HCT116 (cell line): ENCODE data around the gene CDK7. TPM values are rescaled to one million over a fixed set of nuclear protein-coding genes. Genes with fewer than 3 reads are reported as not detected.

Experiments used
- ATAC-seq: fragments of 200-7000 bp; cut with Tn5 transposase; 2 replicates; pipeline ENCODE4 v1.9.1; 2020; ENCODE audit warnings: mild to moderate bottlenecking, moderate library complexity
- BruUV-seq: library from RNA; stranded (reverse); fragments of 400-500 nt; replicated peaks from 2 replicates; lab custom pipeline; 2021; lab: Mats Ljungman, UMichigan
- CTCF ChIA-PET: fragments of 300-600 bp; sonication (Branson Sonifier 250); formaldehyde crosslinking; loops from one replicate; lab custom pipeline; 2021; ENCODE audit warnings: antibody characterized with exemption; lab: Charles Lee
- POLR2A ChIA-PET: fragments of 300-600, 350-600 bp; sonication (Branson Sonifier 250); formaldehyde crosslinking; loops from one replicate; lab custom pipeline; 2021; ENCODE audit warnings: antibody characterized with exemption; lab: Charles Lee
- RAD21 ChIA-PET, 2 experiments: fragments of 300-600 bp; sonication (Branson Sonifier 250); formaldehyde crosslinking; loops; one replicate each; lab custom pipeline; 2023; ENCODE audit warnings: low total read pairs in 2 of 2; ENCODE audit not compliant: uncharacterized antibody in 2 of 2, unreplicated experiment in 2 of 2, low non-redundant PET in 1 of 2; lab: Charles Lee
- DNase-seq: peaks from one replicate; pipeline ENCODE4 v3.0.0-alpha.2; 2010; ENCODE audit warnings: low read depth, low spot score
- H2AFZ ChIP-seq: fragments of 200-600 bp; shearing (Covaris generic), sonication (generic); 2 replicates; pipeline ENCODE4 v1.6.1; 2017; ENCODE audit warnings: low read depth, mixed run types, mixed read lengths, antibody characterized with exemption, low read length; ENCODE audit not compliant: poor library complexity, severe bottlenecking
- H3K27ac ChIP-seq: 2 replicates; pipeline ENCODE4 v1.5.1; 2012; ENCODE audit warnings: low read depth, low read length
- H3K27me3 ChIP-seq: fragments of 200-600 bp; sonication (generic); 2 replicates; pipeline ENCODE4 v1.6.1; 2016; ENCODE audit warnings: mixed run types, low read length, mixed read lengths; ENCODE audit not compliant: insufficient read depth
- H3K36me3 ChIP-seq, 2 experiments: fragments of 200-500 bp in 1 of 2; fragments of 200-600 bp in 1 of 2; sonication (Bioruptor generic) in 1 of 2; sonication (generic) in 1 of 2; 2 replicates each; pipeline versions ENCODE4 v1.5.1 to v1.6.1; 2014 to 2016; ENCODE audit warnings: low read length in 2 of 2, inconsistent platforms in 1 of 2, mixed read lengths in 1 of 2, mixed run types in 1 of 2; ENCODE audit not compliant: insufficient read depth in 2 of 2, control insufficient read depth in 1 of 2
- H3K4me1 ChIP-seq, 2 experiments: fragments of 200-600 bp in 1 of 2; sonication (generic) in 1 of 2; 2 replicates each; pipeline versions ENCODE4 v1.5.1 to v1.6.1; 2012 to 2017; ENCODE audit warnings: low read length in 2 of 2, inconsistent platforms in 1 of 2, mild to moderate bottlenecking in 1 of 2, mixed read lengths in 1 of 2, mixed run types in 1 of 2, moderate library complexity in 1 of 2; ENCODE audit not compliant: insufficient read depth in 2 of 2, control insufficient read depth in 1 of 2
- H3K4me2 ChIP-seq: fragments of 200-600 bp; sonication (generic); 2 replicates; pipeline ENCODE4 v1.6.1; 2017; ENCODE audit warnings: mixed run types, low read length, mixed read lengths
- H3K4me3 ChIP-seq, 2 experiments: fragments of 200-600 bp in 1 of 2; sonication (generic) in 1 of 2; replicated peaks in 1 of 2; 2 replicates each; pipeline ENCODE4 v1.5.1; 2011 to 2016; ENCODE audit warnings: low read length in 2 of 2, control low read depth in 1 of 2, low read depth in 1 of 2, mild to moderate bottlenecking in 1 of 2, mixed read lengths in 1 of 2, mixed run types in 1 of 2
- H3K79me2 ChIP-seq: fragments of 200-600 bp; sonication (generic); 2 replicates; pipeline ENCODE4 v1.6.1; 2017; ENCODE audit warnings: mild to moderate bottlenecking, mixed run types, low read length, moderate library complexity, mixed read lengths; ENCODE audit not compliant: insufficient read depth
- H3K9ac ChIP-seq: fragments of 200-600 bp; sonication (generic); 2 replicates; pipeline ENCODE4 v1.6.1; 2016; ENCODE audit warnings: low read length, mixed read lengths
- H3K9me2 ChIP-seq: fragments of 200-600 bp; sonication (generic), shearing (Covaris generic); 2 replicates; pipeline ENCODE4 v1.6.1; 2017; ENCODE audit warnings: mixed run types, mild to moderate bottlenecking, moderate library complexity; ENCODE audit not compliant: insufficient read depth
- H3K9me3 ChIP-seq, 2 experiments: fragments of 200-500 bp in 1 of 2; fragments of 200-600 bp in 1 of 2; sonication (Bioruptor generic) in 1 of 2; sonication (generic) in 1 of 2; 2 replicates each; pipeline ENCODE4 v1.6.1; 2014 to 2017; ENCODE audit warnings: low read length in 2 of 2, mixed read lengths in 2 of 2, inconsistent platforms in 1 of 2, low read depth in 1 of 2, mild to moderate bottlenecking in 1 of 2, mixed run types in 1 of 2, moderate library complexity in 1 of 2; ENCODE audit not compliant: control insufficient read depth in 1 of 2, insufficient read depth in 1 of 2
- H4K20me1 ChIP-seq: fragments of 200-600 bp; sonication (generic), shearing (Covaris generic); 2 replicates; pipeline ENCODE4 v1.6.1; 2017; ENCODE audit warnings: mixed run types, mild to moderate bottlenecking, moderate library complexity; ENCODE audit not compliant: insufficient read depth
- CEBPB ChIP-seq: IDR thresholded peaks from 2 replicates; pipeline ENCODE4 v1.6.1; 2012; ENCODE audit warnings: low read depth
- EGR1 ChIP-seq: IDR thresholded peaks from 2 replicates; pipeline ENCODE4 v1.6.1; 2012; ENCODE audit warnings: low read depth
- ELF1 ChIP-seq: IDR thresholded peaks from 2 replicates; pipeline ENCODE4 v1.6.1; 2012; ENCODE audit warnings: low read depth, borderline replicate concordance
- FOSL1 ChIP-seq: IDR thresholded peaks from 2 replicates; pipeline ENCODE4 v1.6.1; 2012; ENCODE audit warnings: low read depth
- SIN3A ChIP-seq: IDR thresholded peaks from 2 replicates; pipeline ENCODE4 v1.6.1; 2012; ENCODE audit warnings: low read depth
- SP1 ChIP-seq: IDR thresholded peaks from 2 replicates; pipeline ENCODE4 v1.6.1; 2012; ENCODE audit warnings: low read depth
- SRF ChIP-seq: IDR thresholded peaks from 2 replicates; pipeline ENCODE4 v1.6.1; 2012; ENCODE audit warnings: low read depth
- ZNF274 ChIP-seq: fragments of 200-500 bp; sonication (Bioruptor generic); IDR thresholded peaks from 2 replicates; pipeline ENCODE4 v1.6.1; 2014; ENCODE audit warnings: mild to moderate bottlenecking, low read depth, low read length, inconsistent platforms
- intact Hi-C: fragments of 100-400 bp; cut with micrococcal nuclease; formaldehyde crosslinking; loops from 2 replicates; pipeline ENCODE4 v1.10.0; 2022
- total RNA-seq: library from RNA; stranded (reverse); gene quantifications from one replicate; pipeline ENCODE4 v1.2.1, GENCODE V29; 2021; ENCODE audit not compliant: unreplicated experiment
- TF ChIP-seq, protein P1 (sequence below): IDR thresholded peaks from 2 replicates; pipeline ENCODE4 v1.6.1; 2012

The CDK7 gene
- total RNA-seq, 1 experiment from 2014 or later, result 67.0 TPM

DNA sequence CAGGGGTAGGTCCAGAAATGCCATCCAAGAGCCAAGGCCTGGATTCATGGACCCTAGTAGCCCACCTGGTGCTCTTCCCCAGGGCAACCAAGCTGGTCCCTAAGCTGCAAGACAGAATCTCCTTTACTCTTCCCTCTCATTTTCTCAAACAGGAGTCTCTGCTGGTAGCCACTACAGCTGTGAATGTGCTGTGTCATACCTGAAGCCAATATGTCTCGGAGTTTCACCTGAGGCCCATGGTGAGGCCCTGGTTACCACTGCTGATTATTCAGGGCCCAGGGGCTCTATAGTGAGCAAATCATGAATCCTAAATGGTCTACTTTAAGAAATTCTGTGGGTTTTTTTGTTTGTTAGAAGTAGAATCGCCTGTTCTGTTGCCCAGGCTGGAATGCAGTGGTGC lies 15.9 kb downstream of the CDK7 start:
- 0 out of 2 replicates have a peak overlapping the region, but pooled peaks have one; percentile 3 for H3K9ac ChIP-seq
- peaks cover 83% of the 10 kb centered on the region for H3K79me2 ChIP-seq
- BruUV-seq, result no TSS peak
- ChIA-PET RAD21 (no interaction called here), POLR2A (no interaction called here)
- no peak overlapping the region for H3K27ac ChIP-seq
- H3K27me3 ChIP-seq, result no peaks in the 10 kb centered on the region
- TF ChIP-seq FOSL1, result no peak
- TF ChIP-seq, protein P1, sequence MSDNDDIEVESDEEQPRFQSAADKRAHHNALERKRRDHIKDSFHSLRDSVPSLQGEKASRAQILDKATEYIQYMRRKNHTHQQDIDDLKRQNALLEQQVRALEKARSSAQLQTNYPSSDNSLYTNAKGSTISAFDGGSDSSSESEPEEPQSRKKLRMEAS, result no peak
- TF ChIP-seq SIN3A, result no peak
- TF ChIP-seq EGR1, result no peak
- TF ChIP-seq SP1, result no peak
- TF ChIP-seq, all 23 proteins: peak for 0
- CTCF ChIA-PET, result no interaction called here
- H4K20me1 ChIP-seq, result peaks cover 2% of the 10 kb centered on the region; the same call in 1 of the 2 replicates
- no peak overlapping the region for H3K4me3 ChIP-seq
- DNase-seq (no peak), ATAC-seq (no peak; the same call in 1 of the 2 replicates)
- H3K4me1 ChIP-seq, result peaks cover 6 to 17% of the 10 kb centered on the region in 2 experiments
- no peak overlapping the region for H3K4me2 ChIP-seq
- no peaks in the 10 kb centered on the region for H3K9me3 ChIP-seq
- no peaks in the 10 kb centered on the region for H3K9me2 ChIP-seq
- intact Hi-C loops, result no loop called here
- H2AFZ ChIP-seq, result no peak overlapping the region
- H3K36me3 ChIP-seq, result no peaks in the 10 kb centered on the region

DNA sequence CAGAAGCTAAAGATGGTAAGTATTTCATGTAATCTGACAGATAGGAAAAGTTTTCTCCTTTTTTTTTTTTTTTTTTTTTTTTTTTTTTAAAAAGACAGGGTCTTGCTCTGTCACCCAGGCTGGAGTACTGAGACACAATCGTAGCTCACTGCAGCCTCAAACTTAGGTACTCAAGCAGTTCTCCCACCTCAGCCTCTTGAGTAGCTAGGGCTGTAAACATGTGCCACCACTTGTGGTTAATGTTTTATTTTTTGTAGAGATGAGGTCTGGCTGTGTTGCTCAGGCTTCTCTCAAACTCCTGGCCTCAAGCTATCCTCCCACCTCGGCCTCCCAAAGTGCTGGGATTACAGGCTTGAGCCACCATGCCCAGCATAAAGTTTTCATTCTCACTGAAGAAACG lies 17.8 kb downstream of the CDK7 start:
- ChIA-PET POLR2A (no interaction called here), CTCF (interaction anchor here (1.3 kb wide), 1 partner anchor 13 kb away, joined by 5 read pairs; no protein-coding TSS in a partner anchor), RAD21 (no interaction called here)
- Histone ChIP-seq H3K9me3 (no peaks in the 10 kb centered on the region), H3K79me2 (peaks cover 72% of the 10 kb centered on the region), H3K9ac (no peak overlapping the region), H3K27ac (no peak overlapping the region), H3K9me2 (no peaks in the 10 kb centered on the region), H2AFZ (no peak overlapping the region), H3K4me3 (no peak overlapping the region), H3K4me1 (peaks cover 12 to 28% of the 10 kb centered on the region in 2 experiments), H3K36me3 (peaks cover 2 to 5% of the 10 kb centered on the region in 2 experiments; a peak in 3 of 4 replicates), H3K27me3 (no peaks in the 10 kb centered on the region), H3K4me2 (no peak overlapping the region), H4K20me1 (no peaks in the 10 kb centered on the region)
- no peak for TF ChIP-seq ZNF274
- no peak for TF ChIP-seq CEBPB
- TF ChIP-seq ELF1, result no peak
- no peak for TF ChIP-seq SRF
- no peak for DNase-seq
- no TSS peak for BruUV-seq
- intact Hi-C loops, result no loop called here
- ATAC-seq, result no peak
